Measurements from ENCODE around the gene TCP11L2.
"Not testable (repeated sequence)": the region's sequence is repeated elsewhere in the genome, so short reads cannot be mapped to it uniquely, and the experiment has no call there.

Gene TCP11L2

DNA sequence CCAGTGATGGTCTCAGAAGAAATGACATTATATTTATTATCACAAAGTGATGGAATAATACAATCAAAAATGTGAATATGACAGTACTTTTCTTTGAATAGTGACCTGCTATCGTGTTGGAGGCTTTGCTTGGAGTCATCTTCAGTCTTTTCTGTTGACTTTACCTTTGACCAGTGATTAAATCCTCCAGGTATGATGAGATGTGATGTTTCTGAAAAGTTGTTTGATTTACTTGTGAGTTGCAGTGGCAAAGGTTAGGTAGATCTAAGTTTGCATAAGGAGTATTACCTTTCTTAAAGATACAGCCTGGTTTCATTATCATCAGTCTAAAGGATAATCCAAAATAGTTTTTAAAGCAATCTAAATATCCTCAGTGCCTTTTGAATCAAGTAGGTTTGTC is 4.6 kb downstream of the TCP11L2 start:
- no peak for DNase-seq (ENCODE audit: low read depth in 2 of 2)

DNA sequence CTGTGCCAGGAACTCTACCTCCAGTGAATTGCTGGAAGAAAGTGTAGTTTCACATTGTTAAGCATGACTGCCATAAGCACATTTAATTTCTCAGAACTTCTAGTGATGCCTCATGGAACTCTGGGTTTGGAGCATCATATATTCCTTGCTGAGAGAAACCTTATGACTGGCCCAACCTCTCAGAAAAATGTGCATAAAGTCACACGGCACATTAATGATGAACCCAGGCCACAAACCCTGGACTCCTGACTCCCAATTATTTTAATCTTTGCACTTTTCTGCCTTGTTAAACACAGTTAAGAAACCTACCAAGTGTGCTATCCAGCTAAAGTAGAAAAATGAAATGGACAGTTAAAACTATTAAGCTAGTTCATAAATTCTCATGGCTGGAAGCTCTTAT is 5.6 kb downstream of the TCP11L2 start:
- no peak for DNase-seq (ENCODE audit: low read depth in 2 of 2)

DNA sequence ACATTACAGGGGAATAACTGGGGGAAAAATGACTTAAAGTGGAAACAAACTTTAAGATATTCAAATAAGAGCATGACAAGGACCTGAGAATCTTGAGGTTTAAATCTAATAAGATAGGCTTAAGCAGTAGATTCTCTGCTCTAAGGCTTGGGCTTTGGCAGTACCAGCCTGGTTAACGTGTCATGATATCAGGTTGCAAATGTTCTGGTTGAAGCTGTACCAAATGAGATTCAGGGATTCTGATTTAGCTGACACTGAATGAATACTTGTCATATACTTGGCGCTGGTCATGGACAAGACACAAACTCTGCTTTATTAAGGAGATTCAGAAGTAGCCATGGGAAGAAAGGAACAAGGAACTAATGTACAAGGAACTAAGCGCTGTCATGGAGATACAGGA is 6.1 kb downstream of the TCP11L2 start:
- DNase-seq (ENCODE audit: low read depth in 2 of 2) = no peak

DNA sequence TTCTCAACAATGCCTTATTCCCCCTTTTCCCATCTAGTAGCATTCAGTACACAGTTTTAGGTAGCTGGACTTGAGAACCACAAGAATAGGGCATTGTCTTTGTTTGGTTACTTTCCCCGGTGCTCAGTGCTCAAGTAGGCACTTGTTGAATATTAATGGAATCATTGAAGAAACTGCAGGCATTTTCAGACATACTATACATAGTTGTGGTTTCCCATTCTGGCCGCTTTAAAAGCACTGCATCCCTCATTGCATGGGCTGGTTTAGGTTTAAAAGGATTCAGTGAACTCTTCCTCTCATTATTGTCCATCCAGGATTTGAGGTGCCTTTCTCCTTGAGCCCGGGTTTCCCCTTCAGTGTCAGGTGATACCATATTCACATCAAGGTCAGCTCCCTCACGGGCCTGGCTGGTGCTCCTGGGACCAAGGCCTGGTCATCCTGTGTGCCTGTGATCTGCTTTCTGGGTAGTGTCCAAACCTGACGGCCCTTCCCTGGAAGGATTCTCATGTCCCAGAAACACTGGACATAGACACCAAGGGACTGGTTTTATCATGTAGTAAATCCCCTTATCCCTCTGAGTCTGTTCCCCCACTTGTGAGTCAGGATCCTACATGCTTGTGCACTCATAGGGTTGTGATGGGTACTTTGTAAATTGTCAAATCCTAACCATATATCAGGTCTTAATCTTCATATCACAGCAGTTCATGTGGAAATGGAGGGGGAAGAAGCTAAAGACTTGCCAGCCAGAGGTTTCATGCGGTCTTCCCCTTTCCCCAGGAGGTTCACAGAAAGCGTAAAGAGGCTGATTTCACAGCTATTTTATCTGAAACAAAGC is 7.4 kb downstream of the TCP11L2 start:
- DNase-seq (ENCODE audit: low read depth in 2 of 2) = no peak

DNA sequence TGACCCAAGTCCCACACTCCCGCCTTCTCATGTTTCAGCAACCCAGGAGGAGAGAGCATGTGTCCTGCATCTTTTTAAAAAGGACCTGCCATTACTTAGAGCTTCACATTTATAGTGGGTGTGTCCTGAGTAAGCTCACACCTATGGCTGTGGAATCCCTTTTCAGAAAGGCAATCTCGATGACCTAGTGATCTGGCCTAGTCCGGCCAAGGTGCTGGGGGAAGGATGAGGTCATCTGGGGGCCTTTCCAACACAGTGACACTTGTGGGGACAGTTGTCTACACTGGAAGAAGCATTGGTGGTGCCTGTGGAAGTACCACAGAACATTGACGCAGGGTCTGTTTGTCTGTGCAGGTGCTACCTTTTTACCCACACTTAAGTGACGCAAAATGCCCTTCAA is 8.2 kb downstream of the TCP11L2 start:
- DNase-seq (ENCODE audit: low read depth in 2 of 2) = no peak

DNA sequence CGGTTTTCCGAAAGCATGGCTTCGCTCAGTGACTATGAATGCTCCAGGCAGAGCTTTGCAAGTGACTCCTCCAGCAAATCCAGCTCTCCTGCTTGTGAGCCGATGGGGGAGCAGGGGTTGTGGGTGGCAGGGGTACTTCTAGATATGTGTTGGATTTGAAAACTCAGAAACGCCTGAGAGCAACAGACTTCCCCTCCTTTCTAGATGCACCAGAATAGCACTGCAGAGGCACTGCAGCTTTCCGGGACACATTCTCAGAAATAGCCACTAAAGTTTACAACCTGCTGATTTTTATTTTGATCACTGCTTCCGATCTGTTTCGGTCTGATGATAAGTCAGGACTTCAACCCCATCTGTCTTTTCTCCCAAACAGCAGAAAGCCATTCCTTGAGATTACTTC is 8.6 kb downstream of the TCP11L2 start:
- no peak for DNase-seq (ENCODE audit: low read depth in 2 of 2)

DNA sequence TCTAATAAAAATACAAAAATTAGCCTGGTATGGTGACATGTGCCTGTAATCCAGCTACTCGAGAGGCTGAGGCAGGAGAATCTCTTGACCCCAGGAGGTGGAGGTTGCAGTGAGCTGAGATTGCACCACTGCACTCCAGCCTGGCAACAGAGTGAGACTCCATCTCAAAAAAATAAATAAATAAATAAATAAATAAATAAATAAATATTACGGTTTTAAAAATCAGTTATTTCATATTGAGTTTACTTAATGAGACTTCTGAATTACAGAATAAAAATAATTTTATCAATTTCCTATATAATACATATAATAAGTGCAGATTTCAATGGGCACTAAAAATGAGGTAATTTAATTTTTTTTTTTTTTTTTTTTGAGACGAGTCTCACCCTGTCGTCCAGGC is 10.9 kb downstream of the TCP11L2 start:
- DNase-seq (ENCODE audit: low read depth in 2 of 2) = not testable (repeated sequence)

DNA sequence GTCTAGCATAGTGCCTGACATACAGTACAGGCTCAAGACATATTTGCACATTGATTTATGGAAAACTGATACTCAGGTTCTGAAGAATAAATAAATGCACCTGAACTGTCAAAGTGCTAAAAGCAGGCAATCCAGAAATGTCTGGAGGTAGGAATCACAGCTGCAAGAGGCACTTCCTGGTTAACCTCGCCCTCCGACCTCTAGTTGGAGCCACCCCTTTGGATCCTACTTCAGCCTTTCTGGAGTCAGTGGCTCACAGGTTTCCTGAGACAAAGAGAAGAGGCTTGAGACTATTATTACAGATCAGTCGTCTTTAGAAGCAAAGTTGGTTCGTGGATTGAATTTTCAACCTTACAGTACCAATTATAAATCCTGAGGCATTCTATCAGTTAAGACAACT is 13.0 kb downstream of the TCP11L2 start:
- no peak for DNase-seq (ENCODE audit: low read depth in 2 of 2)

DNA sequence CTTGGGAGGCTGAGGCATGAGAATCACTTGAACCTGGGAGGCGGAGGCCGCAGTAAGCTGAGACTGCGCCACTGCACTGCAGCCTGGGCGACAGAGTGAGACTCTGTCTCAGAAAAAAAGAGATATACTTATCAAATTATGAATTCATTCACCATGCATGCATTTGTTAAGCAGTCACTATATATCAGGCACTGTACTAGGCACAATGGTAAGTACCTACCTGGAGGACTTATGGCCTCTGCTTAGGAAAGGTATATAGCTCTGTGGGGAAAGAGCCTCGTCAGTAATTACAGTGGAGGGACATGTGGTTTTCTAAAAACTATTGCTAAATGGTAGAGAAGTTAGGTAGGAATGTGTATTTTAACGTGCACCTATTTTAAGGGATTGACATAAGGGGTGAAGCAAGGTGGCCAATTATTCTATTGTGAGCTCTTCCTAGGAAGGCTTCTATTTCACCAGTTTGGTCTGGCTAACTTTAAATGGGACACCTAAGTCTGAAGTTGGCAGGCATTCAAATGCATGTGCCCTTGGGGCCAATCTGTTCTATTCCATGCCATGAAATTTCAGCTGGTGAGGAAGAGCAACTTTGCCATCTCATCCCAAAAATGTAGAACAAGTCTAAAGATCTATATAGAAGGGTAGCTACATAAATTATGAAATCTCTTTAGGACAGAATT is 15.0 kb downstream of the TCP11L2 start:
- DNase-seq (ENCODE audit: low read depth in 2 of 2) = no peak

DNA sequence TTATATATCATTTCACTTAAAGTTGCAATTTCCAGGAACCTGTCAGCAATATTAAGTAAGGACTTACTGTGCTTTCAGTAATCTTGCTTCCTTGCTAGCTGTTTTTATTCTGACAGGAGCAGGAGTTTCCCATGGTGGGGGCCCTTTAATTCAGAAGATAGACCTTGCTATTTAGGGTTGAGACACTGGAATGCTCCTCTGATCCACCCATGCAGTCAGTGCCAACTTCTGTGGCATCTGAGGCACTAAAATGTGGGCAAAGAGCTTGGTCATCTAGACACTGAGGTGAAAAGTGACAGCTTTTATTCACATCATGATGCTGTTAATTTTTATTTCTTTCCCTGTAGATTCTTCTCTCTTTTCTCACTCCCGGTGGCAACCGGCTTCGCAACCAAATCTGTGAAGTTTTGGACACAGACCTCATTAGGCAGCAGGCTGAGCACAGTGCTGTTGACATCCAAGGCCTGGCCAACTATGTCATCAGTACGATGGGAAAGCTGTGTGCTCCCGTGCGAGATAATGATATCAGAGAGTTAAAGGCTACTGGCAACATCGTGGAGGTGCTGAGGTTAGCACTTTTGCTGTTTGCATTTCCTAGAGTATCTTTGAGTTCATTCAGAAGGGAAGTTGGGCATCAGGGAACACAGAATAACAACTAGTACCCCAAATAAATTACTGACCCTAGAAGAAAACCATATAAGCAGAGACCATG is 18.8 kb downstream of the TCP11L2 start:
- no peak for DNase-seq (ENCODE audit: low read depth in 2 of 2)

DNA sequence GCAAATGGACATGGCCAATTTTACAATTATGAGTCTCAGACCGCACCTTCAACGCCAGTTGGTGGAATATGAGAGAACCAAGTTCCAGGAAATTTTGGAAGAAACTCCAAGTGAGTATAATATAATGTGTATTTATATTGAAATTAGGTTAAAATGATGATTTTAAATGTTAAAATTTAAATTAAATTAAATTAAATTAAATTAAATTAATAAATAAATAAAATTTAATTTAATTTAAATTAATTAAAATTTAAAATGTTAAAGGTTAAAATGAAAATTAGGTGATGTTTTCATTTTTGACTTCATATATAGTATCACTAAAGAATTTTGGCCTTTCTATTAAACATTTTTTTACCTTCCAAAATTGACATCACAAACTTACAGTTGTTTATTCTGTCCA is 21.0 kb downstream of the TCP11L2 start:
- no peak for DNase-seq (ENCODE audit: low read depth in 2 of 2)

DNA sequence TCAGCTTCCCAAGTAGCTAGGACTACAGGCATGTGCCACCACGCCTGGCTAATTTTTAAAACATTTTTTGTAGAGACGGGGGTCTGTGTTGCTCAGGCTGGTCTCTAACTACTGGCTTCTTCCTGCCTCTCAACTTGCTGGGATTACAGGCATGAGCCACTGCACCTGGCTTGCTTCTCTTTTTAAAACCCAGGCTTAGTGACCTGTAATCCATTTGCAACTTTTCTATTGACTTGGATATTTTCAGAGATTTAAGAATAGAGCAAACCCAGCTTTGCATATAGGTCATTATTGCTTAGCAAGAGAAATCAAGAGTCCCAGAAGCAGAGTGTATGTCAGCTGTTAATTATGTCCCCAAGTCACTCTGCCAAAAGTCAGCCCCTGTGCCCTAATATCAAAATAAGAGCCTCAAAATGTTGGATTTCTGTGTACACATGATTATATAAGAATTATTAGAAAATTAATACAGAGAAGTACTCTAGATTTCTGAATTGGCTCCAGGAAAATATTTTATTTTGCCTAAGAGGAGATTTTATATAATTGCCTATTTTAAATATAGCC is 24.9 kb downstream of the TCP11L2 start:
- no peak for DNase-seq (ENCODE audit: low read depth in 2 of 2)

DNA sequence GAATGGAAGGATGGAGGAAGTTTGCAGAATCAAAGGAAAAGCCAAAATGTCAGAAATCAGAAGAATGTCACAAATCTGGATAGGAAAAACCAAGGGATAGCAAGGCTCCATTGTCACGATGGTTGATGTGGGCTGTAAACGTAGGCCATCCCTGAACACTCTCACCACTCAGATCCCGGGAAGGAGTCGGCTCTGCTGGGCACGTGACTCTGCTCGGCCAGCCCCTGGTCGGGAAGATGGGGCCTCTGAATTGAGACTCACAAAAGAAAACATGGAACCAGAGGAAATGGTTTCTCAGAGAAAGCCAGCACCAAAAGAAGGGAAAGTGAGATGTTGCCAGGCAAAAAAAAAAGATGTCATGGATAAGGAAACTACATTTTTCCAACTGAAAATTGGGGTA is 26.2 kb downstream of the TCP11L2 start:
- DNase-seq (ENCODE audit: low read depth in 2 of 2) = no peak

DNA sequence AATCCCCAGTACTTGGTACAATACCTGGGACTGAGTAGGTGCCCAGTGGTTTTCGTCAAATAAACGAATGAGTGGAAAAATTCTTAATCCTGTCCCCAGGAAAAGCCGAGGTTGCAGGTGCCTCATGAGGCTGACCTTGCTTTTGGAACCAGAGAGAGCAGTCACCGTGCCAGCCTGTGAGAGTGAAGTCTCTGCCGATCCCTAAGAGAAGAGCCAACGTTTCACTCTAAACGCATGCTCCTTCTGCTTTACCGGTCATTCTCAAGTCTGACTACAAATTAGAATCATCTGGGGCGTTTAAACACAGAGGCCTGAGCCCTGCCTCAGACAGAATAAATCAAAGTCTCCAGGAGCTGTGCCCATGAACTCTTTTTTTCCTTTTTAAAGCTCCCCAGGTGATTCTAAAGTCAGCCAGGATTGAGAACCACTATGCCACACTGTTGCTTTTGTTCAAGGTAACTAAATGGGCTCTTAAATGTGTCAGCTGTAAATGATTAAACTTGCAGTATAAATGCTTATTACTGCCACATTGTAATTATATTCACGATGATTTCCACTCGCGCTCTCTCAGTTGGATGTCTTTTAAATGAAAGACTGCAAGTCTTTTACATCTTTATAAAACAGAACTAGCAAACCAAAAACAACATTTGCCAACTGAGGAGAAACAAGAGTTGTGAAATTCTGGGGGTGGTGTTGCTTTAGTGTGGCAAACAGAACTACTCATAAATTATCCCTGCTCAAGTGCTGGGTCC is 26.9 kb downstream of the TCP11L2 start:
- DNase-seq (ENCODE audit: low read depth in 2 of 2) = no peak

DNA sequence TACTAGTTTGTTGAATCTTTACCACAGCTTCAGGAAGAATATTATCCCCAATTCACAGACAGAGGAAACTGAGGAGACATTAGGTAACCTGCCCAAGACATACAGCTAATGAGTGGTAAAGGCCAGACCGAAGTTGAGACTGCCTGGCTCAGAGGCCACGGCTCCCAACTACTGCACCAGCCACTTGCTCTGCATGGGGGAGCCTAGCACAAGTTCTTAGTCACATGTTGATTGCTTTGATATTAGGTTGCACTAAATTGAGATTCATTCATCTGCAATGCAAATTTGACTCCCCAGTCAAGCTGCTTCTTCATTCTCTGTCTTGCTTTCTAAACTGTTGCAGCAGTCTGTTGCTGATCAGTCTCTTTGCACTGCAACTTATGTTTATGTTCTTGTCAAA is 29.1 kb downstream of the TCP11L2 start:
- DNase-seq (ENCODE audit: low read depth in 2 of 2) = no peak

DNA sequence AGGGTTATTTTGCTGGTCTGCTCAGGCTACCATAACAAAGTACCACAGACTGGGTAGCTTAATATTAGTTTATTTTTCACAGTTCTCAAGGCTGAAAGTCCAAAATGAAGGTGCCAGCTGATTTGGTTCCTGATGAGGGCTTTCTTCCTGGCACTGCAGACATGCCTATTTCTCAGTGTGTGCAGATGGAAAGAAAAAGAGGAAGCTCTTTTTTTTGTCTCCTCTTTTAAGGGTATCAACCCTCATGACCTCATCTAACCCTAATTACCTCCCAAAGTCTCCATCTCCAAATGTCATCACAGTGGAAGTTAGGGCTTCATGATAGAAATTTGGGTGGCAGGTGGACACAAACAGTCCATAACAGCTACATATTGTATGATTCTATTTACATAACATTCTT is 30.0 kb downstream of the TCP11L2 start:
- DNase-seq (ENCODE audit: low read depth in 2 of 2) = no peak

DNA sequence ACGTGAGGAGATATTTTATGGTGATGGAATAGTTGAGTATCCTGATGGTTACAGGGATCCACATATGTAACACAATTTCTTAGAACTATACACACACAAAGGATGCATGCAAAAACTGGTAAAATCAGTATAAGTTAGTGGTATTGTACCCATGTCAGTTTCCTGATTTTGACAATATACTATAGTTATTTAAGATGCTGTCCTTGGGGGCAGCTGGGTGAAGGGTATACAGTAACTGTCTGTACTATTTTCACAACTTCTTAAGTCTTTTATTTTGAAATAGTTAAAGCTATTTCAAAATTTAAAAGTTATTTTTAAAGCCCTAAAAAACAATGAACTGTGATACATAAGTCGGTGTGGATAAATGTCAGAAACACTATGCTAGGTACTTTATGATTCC is 30.5 kb downstream of the TCP11L2 start:
- DNase-seq (ENCODE audit: low read depth in 2 of 2) = no peak

DNA sequence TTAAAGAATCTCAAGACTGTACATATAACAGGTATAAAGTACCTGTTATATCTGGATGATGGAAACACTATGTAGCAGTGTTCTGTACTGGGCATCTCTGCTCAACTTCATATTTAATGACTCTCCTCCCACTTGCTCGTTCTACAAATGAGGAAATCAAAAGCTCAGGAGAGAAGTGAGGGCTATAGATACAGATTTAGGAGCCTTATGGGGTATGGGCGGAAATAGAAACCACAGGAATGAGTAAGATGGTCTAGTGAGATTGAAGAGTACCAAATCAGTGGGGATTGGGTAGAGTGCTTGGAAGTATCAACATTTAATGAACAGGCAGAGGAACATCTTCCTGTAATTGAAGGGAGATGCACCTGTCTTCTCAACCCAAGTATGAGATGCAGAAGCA is 31.2 kb downstream of the TCP11L2 start:
- DNase-seq (ENCODE audit: low read depth in 2 of 2) = no peak

DNA sequence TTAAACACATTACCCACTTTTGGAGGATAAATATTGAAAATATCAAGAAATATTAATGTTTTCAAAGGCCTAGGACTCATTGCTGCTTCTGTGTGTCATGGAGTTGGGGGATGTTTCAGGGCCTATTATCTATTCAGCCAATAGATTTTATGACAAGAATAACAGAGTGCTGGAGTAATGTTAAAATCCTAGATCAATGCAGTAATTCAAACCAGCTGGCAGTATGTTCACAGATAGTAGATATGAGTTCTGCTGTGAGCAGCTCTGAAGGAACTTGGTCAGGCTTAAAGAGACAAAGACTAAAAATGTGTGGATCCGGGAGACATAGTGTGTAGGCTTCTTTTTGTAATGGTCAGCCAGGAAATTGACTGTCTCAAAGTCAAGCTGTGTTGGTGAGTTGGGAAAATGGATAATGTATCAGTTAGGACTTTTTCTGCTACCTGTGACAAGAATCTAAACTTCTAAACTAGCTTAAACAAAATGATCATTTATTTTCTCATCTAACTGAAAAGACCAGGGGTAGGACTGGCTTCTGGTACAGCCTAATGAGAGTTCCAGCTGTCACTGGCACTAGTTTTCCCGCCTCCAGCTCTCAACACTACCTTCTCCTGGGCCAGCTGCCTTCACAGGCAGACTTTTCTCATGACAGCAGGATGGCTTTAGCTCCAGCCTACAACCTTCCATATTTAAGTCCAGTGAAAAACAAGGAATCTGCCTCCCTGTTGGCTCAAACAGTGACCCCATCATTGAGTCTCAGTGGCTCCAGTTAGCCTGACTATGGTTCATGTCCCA is 38.7 kb downstream of the TCP11L2 start:
- no peak for DNase-seq (ENCODE audit: low read depth in 2 of 2)

DNA sequence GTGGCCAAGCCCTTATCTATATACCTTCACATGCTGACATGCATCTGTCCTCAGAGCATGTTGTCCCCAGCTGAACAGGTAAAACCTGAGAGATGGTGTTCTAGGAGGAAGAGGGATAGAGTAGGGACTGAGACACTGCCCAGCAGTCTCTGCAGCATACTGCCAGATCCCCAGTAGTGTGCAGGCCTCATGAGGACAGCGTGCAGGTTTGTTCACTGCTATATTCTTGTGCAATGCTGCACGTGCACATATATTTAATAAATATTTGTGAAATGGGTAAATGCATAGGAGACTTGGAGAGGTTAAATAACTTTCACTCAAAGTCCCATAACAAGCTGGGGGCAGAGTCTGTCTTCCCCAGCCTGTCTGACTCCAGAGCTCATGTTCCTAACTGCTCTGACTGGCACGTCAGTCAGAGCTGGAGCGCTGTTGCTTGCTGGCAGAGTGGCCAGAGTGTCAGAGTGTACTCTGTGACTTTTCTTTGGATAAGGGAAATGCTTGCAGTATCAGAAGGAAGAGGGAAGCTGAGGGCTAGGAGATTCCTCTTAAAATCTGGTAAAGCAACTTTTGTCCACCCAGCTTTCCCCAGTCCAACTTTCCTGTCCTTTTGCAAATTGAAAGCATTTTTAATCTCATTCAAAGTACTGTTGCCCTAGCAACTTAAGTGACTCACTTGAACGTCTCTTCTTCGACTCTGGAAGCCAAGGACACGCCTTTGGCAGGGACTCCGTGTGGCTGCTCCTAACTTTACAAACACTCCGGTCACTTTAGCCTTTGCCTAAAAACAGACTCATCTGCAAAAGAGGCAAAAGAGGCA is 40.1 kb downstream of the TCP11L2 start:
- DNase-seq (ENCODE audit: low read depth in 2 of 2) = no peak

All from stimulated activated CD8-positive, alpha-beta memory T cell treated with anti-CD3 and anti-CD28 coated beads, Interleukin-15, amount 100 ng/mL, for 48 hours (primary cell).